HEK293 (cell line): Measurements from ENCODE around the gene IFT27.

Experiments
- CTCF ChIA-PET: fragments of 350-600 bp; formaldehyde crosslinking; extraction: SDS; loops from one replicate; lab custom pipeline; 2021; ENCODE audit warnings: antibody characterized with exemption; lab: Yijun Ruan, JAX
- POLR2A ChIA-PET: fragments of 300-600 bp; formaldehyde crosslinking; extraction: SDS; loops from one replicate; lab custom pipeline; 2020; ENCODE audit warnings: antibody characterized with exemption, inconsistent platforms; lab: Yijun Ruan, JAX
- H3K27ac ChIP-seq: fragments of 200-500 bp; sonication (Bioruptor generic); 2 replicates; pipeline ENCODE4 v1.5.1; 2014; ENCODE audit warnings: low read depth, low read length, control low read depth, inconsistent platforms; ENCODE audit errors: extremely low read depth
- H3K36me3 ChIP-seq, 2 experiments: fragments of 200-500 bp in 1 of 2; sonication (Bioruptor generic) in 1 of 2; 1 replicate in 1 of 2; 2 replicates in 1 of 2; pipeline ENCODE4 v1.5.1; 2014 to 2017; ENCODE audit warnings: inconsistent platforms in 2 of 2, low read length in 2 of 2; ENCODE audit not compliant: control insufficient read depth in 2 of 2, insufficient read depth in 1 of 2
- H3K4me1 ChIP-seq: fragments of 200-500 bp; sonication (Bioruptor generic); 2 replicates; pipeline ENCODE4 v1.5.1; 2014; ENCODE audit warnings: mild to moderate bottlenecking, low read length, inconsistent platforms; ENCODE audit not compliant: control insufficient read depth, insufficient read depth
- H3K4me3 ChIP-seq: 2 replicates; pipeline ENCODE4 v1.5.1; 2011; ENCODE audit warnings: low read depth, mild to moderate bottlenecking, control low read depth, low read length, moderate library complexity
- H3K9me3 ChIP-seq: fragments of 200-500 bp; sonication (Bioruptor generic); 2 replicates; pipeline ENCODE4 v1.5.1; 2014; ENCODE audit warnings: low read depth, low read length, inconsistent platforms; ENCODE audit not compliant: control insufficient read depth, insufficient read depth
- EGR2 ChIP-seq: fragments of 450-650 bp; formaldehyde crosslinking; IDR thresholded peaks from 2 replicates; pipeline ENCODE4 v1.5.1; 2016; ENCODE audit warnings: low read depth, missing biosample characterization, missing genetic modification characterization
- KLF17 ChIP-seq: fragments of 450-650 bp; formaldehyde crosslinking; IDR thresholded peaks from 2 replicates; pipeline ENCODE4 v1.5.1; 2016; ENCODE audit warnings: missing biosample characterization, missing genetic modification characterization
- PATZ1 ChIP-seq: fragments of 450-650 bp; formaldehyde crosslinking; IDR thresholded peaks from 2 replicates; pipeline ENCODE4 v1.5.1; 2016; ENCODE audit warnings: missing biosample characterization, missing genetic modification characterization
- ZBTB17 ChIP-seq: fragments of 450-650 bp; formaldehyde crosslinking; IDR thresholded peaks from 2 replicates; pipeline ENCODE4 v1.5.1; 2016; ENCODE audit warnings: missing biosample characterization, missing genetic modification characterization
- ZBTB48 ChIP-seq: fragments of 450-650 bp; formaldehyde crosslinking; IDR thresholded peaks from 2 replicates; pipeline ENCODE4 v1.5.1; 2016; ENCODE audit warnings: missing biosample characterization, missing genetic modification characterization
- ZBTB6 ChIP-seq: fragments of 450-650 bp; formaldehyde crosslinking; IDR thresholded peaks from 2 replicates; pipeline ENCODE4 v1.5.1; 2017; ENCODE audit warnings: missing biosample characterization, missing genetic modification characterization
- ZFHX2 ChIP-seq: fragments of 450-650 bp; formaldehyde crosslinking; conservative IDR thresholded peaks from 2 replicates; pipeline ENCODE4 v1.5.1; 2016; ENCODE audit warnings: missing biosample characterization, missing genetic modification characterization
- ZFP3 ChIP-seq: fragments of 450-650 bp; formaldehyde crosslinking; IDR thresholded peaks from 2 replicates; pipeline ENCODE4 v1.5.1; 2016; ENCODE audit warnings: low read depth, missing biosample characterization, missing genetic modification characterization
- ZNF146 ChIP-seq: fragments of 450-650 bp; formaldehyde crosslinking; IDR thresholded peaks from 2 replicates; pipeline ENCODE4 v1.5.1; 2016; ENCODE audit warnings: missing biosample characterization, missing genetic modification characterization
- ZNF155 ChIP-seq: fragments of 450-650 bp; formaldehyde crosslinking; IDR thresholded peaks from 2 replicates; pipeline ENCODE4 v1.5.1; 2016; ENCODE audit warnings: missing biosample characterization, missing genetic modification characterization
- ZNF350 ChIP-seq: fragments of 450-650 bp; formaldehyde crosslinking; IDR thresholded peaks from 2 replicates; pipeline ENCODE4 v1.5.0; 2017; ENCODE audit warnings: missing biosample characterization, mild to moderate bottlenecking, missing genetic modification characterization
- ZNF549 ChIP-seq: fragments of 450-650 bp; IDR thresholded peaks from 2 replicates; pipeline ENCODE4 v1.5.1; 2018; ENCODE audit warnings: missing biosample characterization, missing genetic modification characterization, mild to moderate bottlenecking, inconsistent platforms, moderate library complexity
- ZNF768 ChIP-seq: fragments of 450-650 bp; formaldehyde crosslinking; IDR thresholded peaks from 2 replicates; pipeline ENCODE4 v1.5.1; 2018; ENCODE audit warnings: missing biosample characterization, mild to moderate bottlenecking, missing genetic modification characterization
- ZNF776 ChIP-seq: fragments of 450-650 bp; formaldehyde crosslinking; IDR thresholded peaks from 2 replicates; pipeline ENCODE4 v1.5.0; 2017; ENCODE audit warnings: missing biosample characterization, missing genetic modification characterization, borderline replicate concordance
- ZSCAN30 ChIP-seq: fragments of 450-650 bp; IDR thresholded peaks from 2 replicates; pipeline ENCODE4 v1.5.1; 2018; ENCODE audit warnings: missing biosample characterization, mild to moderate bottlenecking, missing genetic modification characterization, moderate library complexity
- ZSCAN4 ChIP-seq: fragments of 450-650 bp; formaldehyde crosslinking; IDR thresholded peaks from 2 replicates; pipeline ENCODE4 v1.5.1; 2017; ENCODE audit warnings: missing biosample characterization, missing genetic modification characterization

IFT27 gene

GRCh38 chr22:36797911-36798673 lies 22.2 kb upstream of the IFT27 start (continued):
- TF ChIP-seq PATZ1 (tag by site-specific recombination) = no peak
- TF ChIP-seq ZNF776 (tag by site-specific recombination) = no peak
- TF ChIP-seq ZNF146 = no peak
- no peak for TF ChIP-seq ZFP3
- no peak for TF ChIP-seq ZNF155 (tag by site-specific recombination)
- TF ChIP-seq ZBTB48 = no peak
- TF ChIP-seq ZSCAN30 (tag by site-specific recombination) = no peak
- TF ChIP-seq, all 188 proteins: peak for 0

GRCh38 chr22:36797374-36797773 lies 21.5 kb upstream of the IFT27 start:
- no peaks in the 10 kb centered on the region for H3K9me3 ChIP-seq
- no peak overlapping the region for H3K4me3 ChIP-seq
- no peaks in the 10 kb centered on the region; the same call in 1 of the 2 replicates for H3K4me1 ChIP-seq
- no peaks in the 10 kb centered on the region for H3K36me3 ChIP-seq
- H3K27ac ChIP-seq = no peak overlapping the region
- TF ChIP-seq ZSCAN4 (tag by site-specific recombination) = no peak
- no peak for TF ChIP-seq ZBTB17 (tag by site-specific recombination)
- no peak for TF ChIP-seq ZNF549 (tag by site-specific recombination)
- ChIA-PET CTCF (interaction anchor here (3.0 kb wide), 1 partner anchor 59 kb away, joined by 16 read pairs; no protein-coding TSS in a partner anchor), POLR2A (interaction anchor here (0.6 kb wide), 1 partner anchor 428 kb away, joined by 3 read pairs; no protein-coding TSS in a partner anchor)

GRCh38 chr22:36796552-36797175 lies 20.7 kb upstream of the IFT27 start:
- no peak overlapping the region for H3K27ac ChIP-seq
- no peak overlapping the region for H3K4me3 ChIP-seq
- H3K4me1 ChIP-seq = no peaks in the 10 kb centered on the region; the same call in 1 of the 2 replicates
- ChIA-PET CTCF (interaction anchor here (0.6 to 3.0 kb wide), 5 partner anchors 14 to 709 kb away, joined by 3 to 16 read pairs (median 4); no protein-coding TSS in a partner anchor), POLR2A (interaction anchor here (0.6 kb wide), 1 partner anchor 427 kb away, joined by 3 read pairs; no protein-coding TSS in a partner anchor)
- no peak for TF ChIP-seq ZNF350
- peak; percentile 28; the same call in 1 of the 2 replicates for TF ChIP-seq ZFHX2
- TF ChIP-seq EGR2 (tag by site-specific recombination) = 0 out of 2 replicates have a peak, but pooled peaks have one; percentile 9
- H3K36me3 ChIP-seq = no peaks in the 10 kb centered on the region
- H3K9me3 ChIP-seq = no peaks in the 10 kb centered on the region

GRCh38 chr22:36795633-36796032 lies 19.7 kb upstream of the IFT27 start:
- H3K27ac ChIP-seq = no peak overlapping the region
- no peaks in the 10 kb centered on the region; the same call in 1 of the 2 replicates for H3K4me1 ChIP-seq
- TF ChIP-seq ZBTB6 (tag by site-specific recombination) (no peak), ZNF768 (tag by site-specific recombination) (0 out of 2 replicates have a peak, but pooled peaks have one; percentile 8), KLF17 (tag by site-specific recombination) (no peak)
- H3K36me3 ChIP-seq = no peaks in the 10 kb centered on the region
- POLR2A ChIA-PET = no interaction called here
- H3K9me3 ChIP-seq = no peaks in the 10 kb centered on the region
- no peak overlapping the region for H3K4me3 ChIP-seq
- CTCF ChIA-PET = interaction anchor here (0.9 to 3.0 kb wide), 3 partner anchors 38 to 255 kb away, joined by 4 to 16 read pairs (median 4); no protein-coding TSS in a partner anchor
